HG03565 (cell line): Measurements from ENCODE around the gene ASH1L.
"Not testable (repeated sequence)": the region's sequence is repeated elsewhere in the genome, so short reads cannot be mapped to it uniquely, and the experiment has no call there.

Experiments used
- ATAC-seq: cut with Tn5 transposase; IDR thresholded peaks from one replicate; pipeline ENCODE4 v1.9.1; 2021; ENCODE audit warnings: mild to moderate bottlenecking, moderate library complexity; ENCODE audit not compliant: unreplicated experiment

The ASH1L gene, protein sequence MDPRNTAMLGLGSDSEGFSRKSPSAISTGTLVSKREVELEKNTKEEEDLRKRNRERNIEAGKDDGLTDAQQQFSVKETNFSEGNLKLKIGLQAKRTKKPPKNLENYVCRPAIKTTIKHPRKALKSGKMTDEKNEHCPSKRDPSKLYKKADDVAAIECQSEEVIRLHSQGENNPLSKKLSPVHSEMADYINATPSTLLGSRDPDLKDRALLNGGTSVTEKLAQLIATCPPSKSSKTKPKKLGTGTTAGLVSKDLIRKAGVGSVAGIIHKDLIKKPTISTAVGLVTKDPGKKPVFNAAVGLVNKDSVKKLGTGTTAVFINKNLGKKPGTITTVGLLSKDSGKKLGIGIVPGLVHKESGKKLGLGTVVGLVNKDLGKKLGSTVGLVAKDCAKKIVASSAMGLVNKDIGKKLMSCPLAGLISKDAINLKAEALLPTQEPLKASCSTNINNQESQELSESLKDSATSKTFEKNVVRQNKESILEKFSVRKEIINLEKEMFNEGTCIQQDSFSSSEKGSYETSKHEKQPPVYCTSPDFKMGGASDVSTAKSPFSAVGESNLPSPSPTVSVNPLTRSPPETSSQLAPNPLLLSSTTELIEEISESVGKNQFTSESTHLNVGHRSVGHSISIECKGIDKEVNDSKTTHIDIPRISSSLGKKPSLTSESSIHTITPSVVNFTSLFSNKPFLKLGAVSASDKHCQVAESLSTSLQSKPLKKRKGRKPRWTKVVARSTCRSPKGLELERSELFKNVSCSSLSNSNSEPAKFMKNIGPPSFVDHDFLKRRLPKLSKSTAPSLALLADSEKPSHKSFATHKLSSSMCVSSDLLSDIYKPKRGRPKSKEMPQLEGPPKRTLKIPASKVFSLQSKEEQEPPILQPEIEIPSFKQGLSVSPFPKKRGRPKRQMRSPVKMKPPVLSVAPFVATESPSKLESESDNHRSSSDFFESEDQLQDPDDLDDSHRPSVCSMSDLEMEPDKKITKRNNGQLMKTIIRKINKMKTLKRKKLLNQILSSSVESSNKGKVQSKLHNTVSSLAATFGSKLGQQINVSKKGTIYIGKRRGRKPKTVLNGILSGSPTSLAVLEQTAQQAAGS (N-terminal part only)

DNA sequence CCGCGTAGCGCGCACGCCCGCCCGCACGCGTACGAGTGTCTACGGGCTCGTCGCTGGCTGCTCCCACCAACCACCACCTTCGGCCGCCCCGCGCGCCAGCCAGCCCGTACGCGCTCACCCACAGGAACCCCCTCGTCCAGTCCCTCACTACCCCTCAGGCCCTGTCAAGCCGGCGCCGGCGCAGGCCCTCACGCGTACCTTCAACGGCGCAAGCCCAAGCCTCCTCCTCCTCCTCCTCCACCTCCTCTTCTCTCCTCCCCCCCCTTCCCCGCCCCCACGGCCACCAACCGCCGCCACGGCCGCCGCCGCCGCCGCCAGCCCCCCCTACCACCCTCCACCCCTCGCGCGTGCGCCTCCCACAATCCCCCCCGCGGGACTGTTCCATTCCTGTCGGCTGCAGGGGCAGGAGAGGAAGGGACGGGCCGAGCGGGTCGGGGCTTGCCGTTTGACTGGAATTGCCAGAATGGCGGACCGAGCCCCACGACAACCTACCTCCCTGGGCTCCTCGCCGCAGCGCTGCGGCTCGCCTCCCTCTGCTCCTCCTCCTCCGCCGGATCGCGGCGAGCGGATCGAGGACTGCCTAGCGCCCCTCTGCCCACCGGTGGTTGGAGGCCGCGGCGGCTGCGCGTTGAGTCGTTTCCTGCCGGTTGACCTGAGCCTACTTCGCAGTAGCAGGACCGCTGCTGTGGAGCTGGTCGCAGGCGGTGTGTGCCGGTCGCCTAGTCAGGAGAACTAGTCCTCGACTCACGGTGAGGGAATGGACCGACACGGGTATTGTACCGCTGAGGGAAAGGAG lies at the start of gene ASH1L:
Gene ASH1L (minus strand): TSS at position 223 of the 796 bp plus-strand sequence. CDS start 41,284 bp downstream, outside the sequence.
- ATAC-seq: peak; percentile 63

DNA sequence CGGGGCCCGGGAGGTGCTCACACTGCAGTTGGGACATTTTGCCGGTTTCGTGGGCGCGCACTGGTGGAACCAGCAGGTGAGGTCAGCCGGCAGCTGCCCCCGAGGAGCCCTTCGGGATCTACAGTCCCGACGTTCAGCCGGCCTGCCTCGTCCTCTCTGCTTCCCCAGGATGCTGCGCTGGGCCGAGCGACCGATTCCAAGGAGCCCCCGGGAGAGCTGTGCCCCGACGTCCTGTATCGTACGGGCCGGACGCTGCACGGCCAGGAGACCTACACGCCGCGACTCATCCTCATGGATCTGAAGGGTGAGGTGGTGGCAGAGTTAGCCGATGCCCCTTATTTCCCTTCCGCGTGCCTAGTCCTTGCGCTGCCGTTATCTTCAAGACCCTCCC lies 47.6 kb upstream of the ASH1L start:
- not testable (repeated sequence) for ATAC-seq

DNA sequence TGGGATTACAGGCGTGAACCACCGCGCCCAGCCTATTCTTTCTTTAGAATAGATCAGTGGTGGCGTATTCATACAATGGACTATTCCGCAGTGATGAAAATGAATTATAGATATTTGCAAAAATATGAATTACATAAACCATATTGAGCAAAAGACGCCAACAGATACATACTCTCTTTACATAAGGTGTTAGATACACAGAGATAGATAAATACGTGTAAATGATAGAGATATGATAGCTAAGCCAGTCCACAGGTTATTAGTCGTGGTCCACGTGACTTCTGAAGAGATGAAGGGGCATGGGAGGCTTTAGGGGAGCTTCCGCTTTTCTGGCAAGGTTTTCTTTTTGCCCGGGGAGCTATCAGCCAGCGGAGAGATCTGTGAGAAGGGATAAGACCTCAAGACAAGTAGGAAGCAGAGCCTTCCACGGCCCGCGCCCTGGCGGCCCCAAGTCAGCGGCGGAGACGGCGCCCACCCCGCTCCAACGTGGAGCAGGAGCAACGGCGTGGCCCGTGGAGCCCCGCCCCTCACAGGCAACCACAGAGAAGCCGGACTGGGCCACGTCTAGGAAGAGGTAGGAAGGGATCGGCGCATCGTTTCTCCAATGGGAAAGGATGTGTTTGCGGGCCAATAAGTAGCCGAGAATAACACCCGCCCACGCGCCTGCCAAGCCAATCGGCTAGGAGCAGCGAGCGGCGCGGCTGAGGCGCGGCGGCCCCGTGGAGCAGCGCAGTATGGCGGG lies 47.1 kb upstream of the ASH1L start, which contains the start of gene MSTO1:
Gene MSTO1 (plus strand): TSS at position 704 of the 742 bp plus-strand sequence. CDS start 31 bp downstream, at position 735.
- ATAC-seq: peak; percentile 87

DNA sequence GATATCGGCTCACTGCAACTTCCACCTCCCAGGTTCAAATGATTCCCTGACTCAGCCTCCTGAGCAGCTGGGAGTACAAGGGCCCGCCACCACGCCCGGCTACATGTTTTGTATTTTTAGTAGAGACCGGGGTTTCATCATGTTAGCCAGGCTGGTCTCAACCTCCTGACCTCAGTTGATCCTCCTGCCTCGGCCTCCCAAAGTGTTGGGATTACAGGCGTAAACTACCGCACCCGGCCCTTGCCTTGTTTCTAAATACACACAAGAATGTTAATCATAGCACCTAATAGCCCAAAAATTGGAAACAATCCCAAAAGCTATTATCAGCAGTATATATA lies 46.3 kb upstream of the ASH1L start:
- no peak for ATAC-seq

DNA sequence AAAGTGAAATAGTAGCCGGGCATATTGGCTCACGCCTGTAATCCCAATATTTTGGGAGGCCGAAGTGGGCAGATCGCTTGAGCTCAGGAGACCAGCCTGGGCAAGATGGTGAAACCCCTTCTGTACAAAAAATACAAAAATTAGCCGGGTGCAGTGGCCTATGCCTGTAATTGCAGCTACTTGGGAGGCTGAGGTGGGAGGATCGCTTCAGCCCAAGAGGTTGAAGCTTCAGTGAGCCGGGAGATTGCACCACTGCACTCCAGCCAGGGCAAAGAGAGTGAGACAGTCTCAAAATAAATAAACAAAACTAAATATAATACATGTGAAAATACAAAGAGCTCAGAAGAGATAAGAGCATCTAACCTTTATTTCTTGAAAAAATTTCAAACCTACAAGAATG lies 45.1 kb upstream of the ASH1L start:
- ATAC-seq: no peak

DNA sequence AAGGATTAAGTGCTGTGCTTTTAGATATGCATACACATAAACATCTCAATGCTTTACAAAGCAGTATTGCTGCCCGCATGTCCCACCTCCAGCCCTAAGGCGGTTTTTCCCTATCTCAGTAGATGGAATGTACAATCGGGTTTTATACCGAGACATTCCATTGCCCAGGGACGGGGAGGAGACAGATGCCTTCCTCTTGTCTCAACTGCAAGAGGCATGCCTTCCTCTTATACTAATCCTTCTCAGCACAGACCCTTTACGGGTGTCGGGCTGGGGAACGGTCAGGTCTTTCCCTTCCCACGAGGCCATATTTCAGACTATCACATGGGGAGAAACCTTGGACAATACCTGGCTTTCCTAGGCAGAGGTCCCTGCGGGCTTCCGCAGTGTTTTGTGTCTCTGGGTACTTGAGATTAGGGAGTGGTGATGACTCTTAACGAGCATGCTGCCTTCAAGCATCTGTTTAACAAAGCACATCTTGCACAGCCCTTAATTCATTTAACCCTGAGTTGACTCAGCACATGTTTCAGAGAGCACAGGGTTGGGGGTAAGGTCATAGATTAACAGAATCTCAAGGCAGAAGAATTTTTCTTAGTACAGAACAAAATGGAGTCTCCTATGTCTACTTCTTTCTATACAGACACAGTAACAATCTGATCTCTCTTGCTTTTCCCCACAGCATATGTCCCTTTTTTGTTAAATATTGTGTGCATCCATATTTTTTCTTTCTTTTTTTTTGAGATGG lies 37.4 kb upstream of the ASH1L start:
- ATAC-seq: not testable (repeated sequence)

DNA sequence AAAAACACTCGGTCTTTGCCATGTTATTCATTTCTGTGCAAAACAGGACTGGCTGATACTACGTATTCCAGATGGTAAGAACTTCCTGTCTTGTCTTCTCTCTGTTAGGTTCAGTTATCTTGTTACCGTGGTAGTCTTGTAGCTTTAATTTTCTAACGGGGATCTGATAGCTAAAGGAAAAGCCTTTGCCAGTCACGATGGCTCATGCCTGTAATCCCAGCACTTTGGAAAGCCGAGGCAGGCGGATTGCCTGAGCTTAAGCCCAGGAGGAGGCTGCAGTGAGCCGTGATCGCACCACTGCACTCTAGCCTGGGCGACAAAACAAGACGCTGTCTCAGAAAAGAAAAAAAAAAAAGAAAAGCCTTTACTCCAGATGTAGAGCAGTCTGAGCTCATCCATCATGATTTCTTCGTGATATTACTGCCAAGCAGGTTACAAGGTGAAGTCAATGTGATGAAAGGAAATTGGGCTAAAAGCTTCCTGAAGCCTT lies 36.3 kb upstream of the ASH1L start:
- no peak for ATAC-seq

DNA sequence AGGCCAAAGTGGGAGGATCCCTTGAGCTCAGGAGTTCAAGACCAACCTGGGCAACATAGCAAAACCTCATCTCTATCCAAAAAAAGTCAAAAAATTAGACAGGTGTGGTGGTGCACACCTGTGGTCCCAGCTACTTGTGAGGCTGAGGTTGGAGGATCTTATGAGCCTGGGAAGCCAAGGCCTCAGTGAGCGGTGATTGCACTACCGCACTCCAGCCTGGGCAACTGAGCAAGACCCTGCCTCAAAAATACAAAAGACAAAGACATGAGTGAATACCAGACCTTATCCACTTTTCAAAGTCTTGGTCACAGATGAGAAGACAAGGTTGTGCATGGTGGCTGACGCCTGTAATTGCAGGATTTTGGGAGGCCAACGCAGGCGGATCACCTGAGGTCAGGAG lies 34.3 kb upstream of the ASH1L start:
- no peak for ATAC-seq

DNA sequence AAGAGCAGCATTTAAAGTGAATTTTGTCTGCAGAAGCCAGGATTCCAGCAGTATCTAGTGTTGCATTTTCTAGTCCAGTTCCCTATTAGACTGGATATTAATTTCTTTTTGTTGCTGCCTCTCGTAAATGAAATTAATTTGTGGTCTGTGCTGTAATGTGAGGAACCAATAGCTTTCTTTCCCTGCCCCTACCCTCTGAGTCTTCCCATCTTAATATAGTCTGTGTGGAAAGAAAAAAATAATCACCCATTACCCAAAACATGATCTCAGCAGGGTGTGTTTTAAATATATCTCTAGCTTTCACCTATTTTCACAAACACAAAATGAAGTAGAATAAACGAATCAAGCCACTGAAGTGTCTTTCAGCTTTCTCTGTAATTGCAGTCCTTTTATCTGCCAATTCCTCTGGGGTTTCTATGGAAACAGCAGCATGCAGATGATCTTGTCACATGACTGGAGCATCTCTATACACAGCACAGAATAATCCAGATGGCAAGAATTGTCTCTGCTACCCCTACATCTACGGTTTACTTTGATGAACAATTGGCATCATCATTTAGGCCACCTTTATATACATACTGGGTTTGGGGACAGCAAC lies 33.4 kb upstream of the ASH1L start:
- ATAC-seq: not testable (repeated sequence)

DNA sequence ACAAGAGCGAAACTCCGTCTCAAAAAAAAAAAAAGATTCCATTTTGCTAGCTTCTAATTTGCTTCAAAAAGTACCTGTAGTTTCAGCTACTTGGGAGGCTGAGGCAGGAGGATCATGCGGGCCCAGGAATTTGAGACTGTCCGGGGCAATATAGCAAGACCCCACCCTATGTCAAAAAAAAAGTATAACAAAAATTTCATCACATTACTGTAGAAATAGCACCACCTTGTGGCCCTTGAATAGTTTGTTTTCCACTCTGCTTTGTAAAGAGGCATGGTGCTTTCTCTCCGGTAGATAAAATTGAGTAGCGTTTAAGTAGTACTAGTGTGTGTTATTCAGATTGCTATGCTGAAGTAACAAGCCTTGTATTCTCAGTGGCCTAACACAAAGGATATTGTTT lies 29.2 kb upstream of the ASH1L start:
- no peak for ATAC-seq

DNA sequence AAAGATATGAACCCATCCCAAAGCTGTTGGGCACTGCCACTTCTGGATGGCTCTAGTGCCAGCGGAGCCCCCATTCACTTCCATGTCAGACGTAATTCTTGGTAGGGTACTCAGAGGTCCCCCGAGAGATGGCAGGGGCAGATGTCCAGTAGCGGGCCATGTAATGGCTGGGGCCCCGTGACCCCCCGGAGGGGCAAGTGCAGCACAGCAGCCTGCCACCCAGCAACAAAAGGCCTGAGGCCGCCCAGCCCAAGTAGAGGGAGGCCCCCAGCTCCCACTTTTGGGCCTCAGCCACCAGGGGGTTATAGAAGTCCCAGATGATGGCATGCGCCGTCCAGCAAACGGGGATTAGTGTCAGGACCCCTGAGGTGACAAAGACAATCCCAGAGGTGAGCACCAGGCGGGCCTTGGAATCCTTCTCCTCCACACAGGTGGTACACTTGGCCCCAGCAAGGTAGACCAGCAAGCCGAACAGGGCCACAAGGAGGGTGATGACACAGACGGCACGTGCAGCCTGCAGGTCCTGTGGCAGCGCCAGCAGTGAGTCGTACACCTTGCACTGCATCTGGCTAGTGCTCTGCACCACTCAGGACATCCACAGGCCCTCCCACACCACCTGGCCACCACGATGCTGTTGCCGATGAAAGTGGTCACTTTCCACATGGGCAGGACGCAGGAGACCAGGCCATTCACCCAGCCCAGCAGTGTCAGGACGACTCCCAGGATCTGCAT lies 28.1 kb upstream of the ASH1L start:
- ATAC-seq: not testable (repeated sequence)

DNA sequence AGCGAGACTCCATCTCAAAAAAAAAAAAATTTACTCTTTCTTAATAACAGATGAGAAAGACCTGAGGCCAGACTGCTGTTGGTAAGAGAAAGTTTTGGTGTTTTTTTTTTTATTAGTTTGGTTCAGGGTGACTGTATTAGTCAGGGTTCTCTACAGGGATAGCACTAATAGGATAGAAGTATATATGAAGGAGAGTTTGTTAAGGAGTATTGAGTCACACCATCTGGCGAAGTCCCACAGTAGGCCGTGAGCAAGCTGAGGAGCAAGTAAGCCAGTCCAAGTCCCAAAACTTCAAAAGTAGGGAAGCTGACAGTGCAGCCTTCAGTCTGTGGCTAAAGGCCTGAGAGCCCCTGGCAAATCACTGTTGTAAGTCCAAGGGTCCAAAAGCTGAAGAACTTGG lies 26.7 kb upstream of the ASH1L start:
- not testable (repeated sequence) for ATAC-seq

DNA sequence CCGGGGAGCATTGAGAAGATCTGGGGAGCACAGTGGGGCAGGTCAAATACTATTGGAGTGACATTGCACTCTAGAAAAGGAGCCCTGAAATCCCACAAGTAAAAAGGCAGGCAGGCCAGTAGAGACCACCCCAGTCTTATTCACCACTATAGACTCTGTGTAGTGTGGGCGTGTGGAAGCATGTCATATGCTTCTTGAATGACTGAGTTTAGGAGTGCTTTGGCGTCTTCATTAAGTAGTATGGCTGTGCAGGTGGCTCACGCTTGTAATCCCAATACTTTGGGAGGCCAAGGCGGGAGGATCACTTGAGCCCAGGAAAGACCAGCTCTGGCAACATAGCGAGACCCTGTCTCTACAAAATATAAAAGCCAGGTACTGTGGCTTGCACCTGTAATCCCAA lies 21.2 kb upstream of the ASH1L start:
- ATAC-seq: not testable (repeated sequence)

DNA sequence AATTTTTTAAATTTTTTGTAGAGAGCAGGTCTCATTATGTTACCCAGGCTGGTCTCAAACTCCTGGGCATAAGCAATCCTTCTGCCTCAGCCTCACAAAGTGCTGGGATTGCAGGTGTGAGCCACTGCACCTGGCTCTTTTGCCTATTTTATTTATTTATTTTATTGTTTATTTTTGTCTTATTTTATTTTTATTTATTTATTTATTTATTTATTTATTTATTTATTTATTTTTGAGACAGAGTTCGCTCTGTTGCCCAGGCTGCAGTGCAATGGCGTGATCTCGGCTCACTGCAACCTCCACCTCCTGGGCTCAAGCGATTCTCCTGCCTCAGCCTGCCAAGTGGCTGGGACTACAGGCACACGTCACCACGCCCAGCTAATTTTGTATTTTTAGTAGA lies 13.0 kb upstream of the ASH1L start:
- ATAC-seq: not testable (repeated sequence)

DNA sequence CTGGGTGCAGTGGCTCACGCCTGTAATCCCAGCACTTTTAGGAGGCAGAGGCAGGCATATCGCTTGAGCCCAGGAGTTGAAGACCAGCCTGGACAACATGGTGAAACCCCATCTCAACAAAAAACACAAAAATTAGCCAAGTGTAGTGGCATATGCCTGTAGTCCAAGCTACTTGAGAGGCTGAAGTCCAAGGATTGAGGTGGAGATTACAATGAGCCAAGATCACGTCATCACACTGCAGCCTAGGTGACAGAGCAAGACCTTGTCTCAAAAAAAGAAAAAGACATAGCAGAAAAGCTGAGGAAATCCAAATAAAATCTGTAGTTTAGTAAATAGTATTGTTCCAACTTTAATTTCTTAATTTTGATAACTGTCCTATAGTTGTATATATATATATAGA lies 11.5 kb upstream of the ASH1L start:
- ATAC-seq: no peak

DNA sequence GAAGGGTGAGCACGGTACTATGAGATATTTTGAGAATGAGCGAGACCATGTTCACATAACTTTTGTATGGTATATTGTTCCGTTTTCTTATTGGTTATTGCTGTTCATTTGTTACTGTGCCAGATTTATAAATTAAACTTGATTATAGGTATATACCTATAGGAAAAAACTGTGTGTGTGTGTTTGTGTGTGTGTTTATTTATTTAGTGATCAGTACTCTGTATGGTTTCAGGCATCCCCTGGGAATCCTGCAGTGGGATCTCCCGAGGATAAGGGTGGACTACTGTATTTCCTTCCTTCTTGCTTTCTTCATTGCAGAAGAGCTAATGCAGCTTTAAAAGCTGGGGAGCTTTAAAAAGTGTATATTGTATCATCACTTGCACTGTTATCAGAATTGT lies 8.0 kb upstream of the ASH1L start:
- no peak for ATAC-seq

DNA sequence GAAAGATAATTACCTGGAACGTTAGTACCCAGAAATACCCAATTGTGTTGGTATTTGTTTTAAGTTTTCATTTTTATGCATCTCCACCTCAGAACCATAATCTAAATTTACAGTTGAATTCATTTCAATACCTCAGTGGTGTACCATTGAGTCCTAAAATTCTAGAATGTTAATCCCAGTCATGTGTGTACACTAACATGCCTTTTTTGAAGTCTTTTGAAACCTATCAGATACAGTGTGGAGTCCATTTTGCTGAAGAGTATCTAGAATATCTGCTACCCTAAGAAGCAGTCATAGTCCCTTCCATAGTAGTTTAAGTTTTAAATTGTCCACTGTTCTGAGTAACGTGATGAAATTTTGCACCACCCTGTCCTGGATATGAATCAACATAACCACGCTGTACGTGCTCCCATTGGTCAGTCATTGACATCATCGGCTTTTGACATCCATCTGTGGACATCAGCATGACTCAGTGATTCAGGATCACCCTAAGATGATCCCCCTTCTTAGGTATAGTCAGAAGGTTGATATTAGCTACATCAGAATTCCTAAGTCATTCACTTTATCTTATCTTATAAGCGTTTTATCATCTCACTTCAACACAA lies 7.5 kb upstream of the ASH1L start:
- no peak for ATAC-seq
